Measurements from ENCODE around the gene UBE2J1.

GRCh38 chr6:89314692-89315091 is 37.8 kb downstream of the UBE2J1 start:
- TF ChIP-seq CTCF (IDR thresholded peaks at IDR 0.05; ENCODE audit: low read length) (no peak), EZH2 (IDR thresholded peaks at IDR 0.05; ENCODE audit: borderline replicate concordance, low read length) (no peak)
